SK-N-SH (cell line): ENCODE measurements around the gene ZSCAN21. TPM values are rescaled to one million over a fixed set of nuclear protein-coding genes. Genes with fewer than 3 reads are reported as not detected.
"Not testable (repeated sequence)": the region's sequence is repeated elsewhere in the genome, so short reads cannot be mapped to it uniquely, and the experiment has no call there.

Experiments
- CTCF ChIA-PET: fragments of 300-600, 350-600 bp; formaldehyde crosslinking; extraction: SDS; loops from one replicate; lab custom pipeline; 2021; lab: Yijun Ruan, JAX
- POLR2A ChIA-PET: fragments of 350-600 bp; sonication (Branson Sonifier 250); formaldehyde crosslinking; extraction: SDS; loops from one replicate; lab custom pipeline; 2020; ENCODE audit warnings: antibody characterized with exemption, inconsistent platforms; lab: Yijun Ruan, JAX
- DNase-seq: peaks from one replicate; pipeline ENCODE4 v3.0.0; 2012
- H2AFZ ChIP-seq: fragments of 200-600 bp; sonication (generic); 2 replicates; pipeline ENCODE4 v1.8.1; 2016; ENCODE audit warnings: antibody characterized with exemption, mild to moderate bottlenecking, low read depth
- H3F3A ChIP-seq: fragments of 200-600 bp; sonication (generic); replicated peaks from 2 replicates; pipeline ENCODE3; 2016; ENCODE audit warnings: antibody characterized with exemption, mild to moderate bottlenecking; ENCODE audit not compliant: insufficient read depth
- H3K27ac ChIP-seq, 2 experiments: fragments of 200-500 bp in 1 of 2; fragments of 200-600 bp in 1 of 2; sonication (Bioruptor generic) in 1 of 2; sonication (generic), shearing (Covaris generic) in 1 of 2; 2 replicates each; pipeline versions ENCODE4 v1.5.1 to v1.6.1; 2014 to 2016; ENCODE audit warnings: low read depth in 2 of 2, inconsistent platforms in 1 of 2, low read length in 1 of 2, mild to moderate bottlenecking in 1 of 2, mixed read lengths in 1 of 2
- H3K27me3 ChIP-seq: fragments of 200-600 bp; sonication (generic), shearing (Covaris generic); 2 replicates; pipeline ENCODE4 v1.6.1; 2016; ENCODE audit warnings: mixed run types; ENCODE audit not compliant: insufficient read depth
- H3K36me3 ChIP-seq, 2 experiments: fragments of 200-500 bp in 1 of 2; fragments of 200-600 bp in 1 of 2; sonication (Bioruptor generic) in 1 of 2; sonication (generic) in 1 of 2; replicated peaks in 1 of 2; 2 replicates each; pipeline versions ENCODE3 to v1.5.1; 2014 to 2016; ENCODE audit warnings: low read length in 1 of 2, mild to moderate bottlenecking in 1 of 2; ENCODE audit not compliant: insufficient read depth in 2 of 2, control insufficient read depth in 1 of 2
- H3K4me1 ChIP-seq, 2 experiments: fragments of 200-500 bp in 1 of 2; fragments of 200-600 bp in 1 of 2; sonication (Bioruptor generic) in 1 of 2; sonication (generic), shearing (Covaris generic) in 1 of 2; 2 replicates each; pipeline versions ENCODE4 v1.5.1 to v1.6.1; 2014 to 2016; ENCODE audit warnings: low read depth in 1 of 2, low read length in 1 of 2, mixed run types in 1 of 2; ENCODE audit not compliant: insufficient read depth in 2 of 2, control insufficient read depth in 1 of 2
- H3K4me2 ChIP-seq: fragments of 200-600 bp; sonication (generic), shearing (Covaris generic); 2 replicates; pipeline ENCODE4 v1.6.1; 2017; ENCODE audit warnings: mixed run types
- H3K4me3 ChIP-seq, 2 experiments: fragments of 200-500 bp in 1 of 2; fragments of 200-600 bp in 1 of 2; sonication (Bioruptor generic) in 1 of 2; sonication (generic), shearing (Covaris generic) in 1 of 2; 2 replicates each; pipeline versions ENCODE4 v1.5.1 to v1.8.1; 2014 to 2016; ENCODE audit warnings: low read depth in 2 of 2, inconsistent platforms in 1 of 2, low read length in 1 of 2, mild to moderate bottlenecking in 1 of 2, mixed read lengths in 1 of 2, moderate library complexity in 1 of 2
- H3K79me2 ChIP-seq: fragments of 200-600 bp; sonication (generic); 2 replicates; pipeline ENCODE4 v1.8.1; 2017; ENCODE audit warnings: mild to moderate bottlenecking; ENCODE audit not compliant: insufficient read depth
- H3K9ac ChIP-seq: fragments of 200-600 bp; sonication (generic); 2 replicates; pipeline ENCODE4 v1.6.1; 2017; ENCODE audit warnings: mixed run types
- H3K9me2 ChIP-seq: fragments of 200-600 bp; sonication (generic); 2 replicates; pipeline ENCODE4 v1.6.1; 2017; ENCODE audit warnings: mixed run types
- H3K9me3 ChIP-seq: fragments of 200-600 bp; sonication (generic); 2 replicates; pipeline ENCODE4 v1.6.1; 2017; ENCODE audit warnings: mixed run types, mild to moderate bottlenecking, moderate library complexity
- H4K20me1 ChIP-seq: fragments of 200-600 bp; sonication (generic); 2 replicates; pipeline ENCODE4 v1.6.1; 2017; ENCODE audit warnings: mild to moderate bottlenecking, mixed run types; ENCODE audit not compliant: insufficient read depth
- CTCF ChIP-seq: fragments of 200-600 bp; sonication (generic); IDR thresholded peaks from 2 replicates; pipeline ENCODE4 v1.6.1; 2017; ENCODE audit warnings: antibody characterized with exemption, mild to moderate bottlenecking, moderate library complexity
- GABPA ChIP-seq: IDR thresholded peaks from 2 replicates; pipeline ENCODE4 v1.4.0; 2012; ENCODE audit warnings: low read depth, mild to moderate bottlenecking
- RFX5 ChIP-seq: IDR thresholded peaks from 2 replicates; pipeline ENCODE4 v1.6.1; 2012; ENCODE audit warnings: mild to moderate bottlenecking, improper control_type of control experiment, low read length
- USF2 ChIP-seq: fragments of 150-350 bp; IDR thresholded peaks from 2 replicates; pipeline ENCODE4 v1.6.1; 2017; ENCODE audit warnings: antibody characterized with exemption, low read length, low read depth, borderline replicate concordance
- WGBS: methylation state at CpG from one replicate; pipeline ENCODE4 v1.1.6; 2017; ENCODE audit warnings: low lambda C conversion rate; 5-methylcytosine and 5-hydroxymethylcytosine counted together
- polyA plus RNA-seq, 3 experiments: library from polyadenylated mRNA; depleted of rRNA; stranded (reverse); fragments of >200 nt; gene quantifications; 2 replicates each; pipeline ENCODE4 v1.2.3, GENCODE V29; 2012

ZSCAN21 gene
- polyA plus RNA-seq, 1 of the 3 experiments (the other 2 are of a cell fraction): 17.5 TPM

DNA sequence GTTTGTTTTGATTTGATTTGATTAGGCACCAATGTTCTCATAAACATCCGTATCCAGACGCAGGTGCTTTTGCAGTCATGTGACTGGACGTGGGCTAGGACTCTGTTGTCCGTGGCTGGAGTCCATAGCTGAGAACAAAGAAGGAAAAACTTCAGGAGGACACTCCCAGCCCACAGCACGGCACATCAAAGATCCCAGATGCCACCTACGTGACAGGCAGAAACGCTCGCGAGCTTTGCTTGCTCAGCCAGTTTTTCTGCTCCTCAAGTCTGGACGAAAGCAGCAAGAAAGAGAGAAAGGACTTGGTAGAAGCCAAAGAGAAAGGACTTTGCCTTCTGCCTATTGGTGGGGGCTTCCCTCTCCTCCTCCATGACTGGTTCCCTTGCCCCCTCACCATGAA, 41.0 kb upstream of the ZSCAN21 start:
- ChIA-PET POLR2A (no interaction called here), CTCF (interaction anchor here (1.3 kb wide), 3 partner anchors 11 to 16 kb away, joined by 4 to 11 read pairs (median 5); no protein-coding TSS in a partner anchor)
- TF ChIP-seq CTCF (no peak), GABPA (no peak), RFX5 (no peak)
- H3K4me1 ChIP-seq: no peaks in the 10 kb centered on the region; a peak in 1 of 4 replicates
- H3K4me2 ChIP-seq: no peak overlapping the region
- WGBS: 63% methylated on average over 10 of the region's 10 CpGs
- DNase-seq: no peak
- H3K9me2 ChIP-seq: no peaks in the 10 kb centered on the region
- no peaks in the 10 kb centered on the region for H3K27me3 ChIP-seq
- H3K27ac ChIP-seq: no peak overlapping the region
- no peaks in the 10 kb centered on the region for H4K20me1 ChIP-seq
- H3K9ac ChIP-seq: no peak overlapping the region
- H2AFZ ChIP-seq: no peak overlapping the region
- no peaks in the 10 kb centered on the region for H3K36me3 ChIP-seq
- H3K9me3 ChIP-seq: no peaks in the 10 kb centered on the region
- no peaks in the 10 kb centered on the region for H3K79me2 ChIP-seq
- no peaks in the 10 kb centered on the region for H3F3A ChIP-seq
- no peak overlapping the region for H3K4me3 ChIP-seq

DNA sequence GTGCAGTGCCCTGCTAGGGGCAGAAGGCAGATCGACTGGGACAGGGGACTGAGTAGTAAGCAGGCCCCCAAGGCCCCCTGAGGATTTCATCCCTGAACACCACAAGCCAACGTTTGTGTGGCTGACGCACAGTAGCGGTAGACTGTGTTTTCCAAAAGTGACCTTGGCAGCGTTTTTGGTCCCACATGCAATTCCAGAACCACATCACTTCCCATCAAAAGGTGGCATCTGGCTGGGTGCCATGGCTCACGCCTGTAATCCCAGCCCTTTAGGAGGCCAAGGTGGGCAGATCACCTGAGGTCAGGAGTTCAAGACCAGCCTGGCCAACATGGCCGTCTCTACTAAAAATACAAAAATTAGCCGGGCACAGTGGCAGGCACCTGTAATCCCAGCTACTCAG, 39.6 kb upstream of the ZSCAN21 start:
- not testable (repeated sequence) for H3K4me2 ChIP-seq, H3K27me3 ChIP-seq, H3K4me1 ChIP-seq, H3K9me3 ChIP-seq, H3K36me3 ChIP-seq, H4K20me1 ChIP-seq, H3F3A ChIP-seq, H2AFZ ChIP-seq, DNase-seq, H3K9me2 ChIP-seq, H3K27ac ChIP-seq, H3K4me3 ChIP-seq, H3K79me2 ChIP-seq, H3K9ac ChIP-seq
- CTCF ChIA-PET: interaction anchor here (0.6 to 1.0 kb wide), 2 partner anchors 17 to 44 kb away, joined by 3 to 4 read pairs; no protein-coding TSS in a partner anchor
- POLR2A ChIA-PET: interaction anchor here (0.6 kb wide), 1 partner anchor 169 kb away, joined by 4 read pairs; no protein-coding TSS in a partner anchor
- WGBS: 63% methylated on average over 8 of the region's 8 CpGs

- H3K36me3 ChIP-seq: no peaks in the 10 kb centered on the region
- H3K79me2 ChIP-seq: peaks cover 3% of the 10 kb centered on the region
- no peak overlapping the region for H3K9ac ChIP-seq
- H3K4me3 ChIP-seq: no peak overlapping the region
- peaks cover 0 to 6% of the 10 kb centered on the region in 2 experiments; a peak in 1 of 4 replicates for H3K4me1 ChIP-seq
- no peaks in the 10 kb centered on the region for H4K20me1 ChIP-seq
- CTCF ChIA-PET: interaction anchor here (1.7 to 7.3 kb wide), 2 partner anchors 19 to 42 kb away, joined by 4 to 59 read pairs; no protein-coding TSS in a partner anchor
- WGBS: 44% methylated on average over 2 of the region's 2 CpGs
- TF ChIP-seq USF2: no peak
- H3K4me2 ChIP-seq: no peak overlapping the region
- no peaks in the 10 kb centered on the region for H3F3A ChIP-seq
- H2AFZ ChIP-seq: no peak overlapping the region
- POLR2A ChIA-PET: interaction anchor here (0.6 kb wide), 1 partner anchor 17 kb away, joined by 3 read pairs; no protein-coding TSS in a partner anchor
- H3K9me2 ChIP-seq: no peaks in the 10 kb centered on the region
- DNase-seq: no peak
- no peaks in the 10 kb centered on the region for H3K27me3 ChIP-seq
- no peak overlapping the region for H3K27ac ChIP-seq
- no peaks in the 10 kb centered on the region for H3K9me3 ChIP-seq
These were observed 38.7 kb upstream of the ZSCAN21 start for GRCh38 chr7:100010901-100011300.
